Head of caudate nucleus (tissue), 42 donors: ENCODE measurements around the gene SP100.
"Not testable (repeated sequence)": the region's sequence is repeated elsewhere in the genome, so short reads cannot be mapped to it uniquely, and the experiment has no call there.

Experiments
- DNase-seq, 42 donors: peaks; one replicate each; pipeline versions ENCODE4 v3.0.0 to v3.0.0-alpha.2; 2020 to 2021; ENCODE audit warnings: mixed read lengths in 7 of 42
- intact Hi-C: fragments of 100-400 bp; cut with DNase I; formaldehyde crosslinking; loops from one replicate; pipeline ENCODE4 v1.15.0; 2022

Gene SP100

DNA sequence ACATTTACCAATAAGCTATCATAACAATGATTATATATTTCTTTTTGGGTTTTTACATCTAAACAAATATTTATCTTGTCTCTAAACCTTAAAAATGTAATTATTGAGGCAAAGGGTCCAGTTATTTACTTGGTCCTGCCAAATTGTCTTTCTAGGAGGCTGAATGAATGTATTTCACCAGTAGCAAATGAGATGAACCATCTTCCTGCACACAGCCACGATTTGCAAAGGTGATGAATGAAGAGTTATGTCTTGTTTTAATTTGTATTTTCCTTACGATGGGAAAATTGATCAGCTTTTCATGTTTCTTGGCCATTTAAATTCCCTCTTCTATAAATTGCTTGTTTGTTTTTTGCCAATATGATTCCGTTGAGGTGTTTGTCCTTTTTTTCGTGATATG is 1.4 kb downstream of the SP100 start:
- intact Hi-C loops: no loop called here
- no peak for DNase-seq

GRCh38 chr2:230418341-230419016 is 2.5 kb downstream of the SP100 start:
- DNase-seq: no peak
- intact Hi-C loops: no loop called here

DNA sequence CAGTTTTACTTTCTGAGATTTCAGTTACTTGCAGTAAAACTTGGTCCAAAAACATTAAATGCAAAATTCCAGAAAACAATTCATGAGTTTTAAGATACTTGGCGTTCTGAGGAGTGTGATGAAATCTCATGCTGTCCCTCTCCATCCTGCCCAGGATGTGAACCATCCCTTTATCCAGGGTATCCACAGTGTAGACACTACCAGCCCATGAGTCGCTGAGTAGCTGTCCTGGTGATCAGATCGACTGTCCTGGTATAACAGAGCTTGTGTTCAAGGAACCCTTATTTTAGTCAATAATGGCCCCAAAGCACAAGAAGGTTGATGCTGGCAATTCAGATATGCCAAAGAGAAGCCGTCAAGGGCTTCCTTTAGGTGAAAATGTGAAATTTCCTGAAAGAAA is 3.2 kb downstream of the SP100 start:
- intact Hi-C loops: no loop called here
- DNase-seq: no peak

- no peak for DNase-seq
- intact Hi-C loops: no loop called here
Measured at GRCh38 chr2:230422149-230422548, 6.1 kb downstream of the SP100 start.

GRCh38 chr2:230423851-230424458 is 8.0 kb downstream of the SP100 start:
- no peak for DNase-seq
- intact Hi-C loops: no loop called here

GRCh38 chr2:230425377-230425776 is 9.4 kb downstream of the SP100 start:
- no peak for DNase-seq
- intact Hi-C loops: no loop called here

- intact Hi-C loops: no loop called here
- no peak for DNase-seq
Measured at GRCh38 chr2:230429513-230429912, 13.5 kb downstream of the SP100 start.

DNA sequence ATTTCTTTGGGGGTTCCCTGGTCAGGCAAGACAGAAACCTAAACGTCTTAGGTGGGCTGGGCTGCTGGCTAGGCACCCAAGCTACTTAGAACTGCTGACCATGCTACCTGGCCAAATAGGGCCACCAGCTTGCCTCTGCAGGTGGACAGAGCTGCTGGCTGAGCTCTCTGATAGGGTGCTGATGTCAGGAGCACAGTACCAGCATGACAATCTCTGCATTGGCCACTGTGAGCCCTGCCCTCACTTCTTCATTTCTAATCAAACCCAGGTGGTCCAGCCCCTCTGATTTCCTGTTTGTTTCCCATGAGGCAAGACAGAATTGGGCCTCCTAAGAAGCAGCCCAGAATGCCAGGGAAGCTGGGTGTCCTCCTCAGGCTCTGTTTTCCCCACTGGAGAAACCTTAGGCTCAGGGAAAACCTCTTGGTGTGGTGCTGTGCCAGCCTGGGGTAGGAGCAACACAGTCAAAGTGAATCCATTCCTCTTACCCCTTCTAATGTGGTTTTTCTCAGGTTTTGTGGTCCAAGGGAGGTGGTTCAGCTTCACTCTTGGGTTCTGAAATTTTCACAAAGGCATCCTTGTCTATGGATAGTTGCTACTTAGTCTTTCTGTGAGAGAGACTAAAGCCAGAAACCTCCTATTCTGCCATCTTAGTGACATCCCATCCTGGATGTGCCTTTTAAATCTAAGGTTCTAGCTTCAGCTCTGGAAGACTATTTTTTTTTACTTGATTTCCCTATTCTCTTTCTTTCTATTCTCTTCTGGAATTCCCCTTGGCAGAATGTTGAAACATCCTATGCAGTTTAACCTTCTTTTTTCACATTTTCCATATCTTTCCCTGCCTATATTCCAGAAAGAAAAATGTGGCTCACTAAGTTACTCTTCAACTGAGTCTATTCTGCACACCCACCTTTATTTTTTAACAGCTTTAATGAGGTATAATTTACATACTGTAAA is 15.2 kb downstream of the SP100 start:
- intact Hi-C loops: no loop called here
- DNase-seq: no peak

DNA sequence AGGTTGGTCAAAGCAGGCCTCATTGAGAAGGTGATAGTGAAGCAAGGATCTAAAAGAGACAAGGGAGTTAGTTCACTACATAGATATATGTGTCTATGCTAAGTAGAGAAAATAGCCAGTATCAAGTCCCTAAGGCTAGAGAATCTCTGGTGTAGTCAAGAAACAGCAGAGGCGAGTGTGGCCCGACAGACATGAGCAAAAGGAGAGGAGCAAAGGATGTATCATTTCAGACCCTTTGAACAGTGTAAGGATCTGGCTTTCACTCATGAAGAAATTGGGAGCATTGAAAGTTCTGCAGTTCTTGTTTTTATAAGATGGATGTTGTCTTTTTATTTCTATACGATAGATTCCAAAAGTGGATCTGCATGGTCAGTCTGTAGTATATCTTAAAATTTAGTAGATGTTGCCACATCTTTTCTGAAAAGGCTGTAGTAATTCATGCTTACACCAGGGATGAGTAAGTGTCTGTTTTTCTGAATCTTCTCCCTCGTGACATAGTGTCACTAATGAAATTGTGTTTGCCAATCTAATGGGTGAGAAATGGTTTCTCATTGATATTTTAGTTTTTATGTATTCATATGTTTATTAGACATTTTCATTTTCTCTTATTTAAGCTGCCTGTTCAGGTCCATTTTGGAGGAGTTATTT is 18.8 kb downstream of the SP100 start:
- intact Hi-C loops: no loop called here
- DNase-seq: no peak

DNA sequence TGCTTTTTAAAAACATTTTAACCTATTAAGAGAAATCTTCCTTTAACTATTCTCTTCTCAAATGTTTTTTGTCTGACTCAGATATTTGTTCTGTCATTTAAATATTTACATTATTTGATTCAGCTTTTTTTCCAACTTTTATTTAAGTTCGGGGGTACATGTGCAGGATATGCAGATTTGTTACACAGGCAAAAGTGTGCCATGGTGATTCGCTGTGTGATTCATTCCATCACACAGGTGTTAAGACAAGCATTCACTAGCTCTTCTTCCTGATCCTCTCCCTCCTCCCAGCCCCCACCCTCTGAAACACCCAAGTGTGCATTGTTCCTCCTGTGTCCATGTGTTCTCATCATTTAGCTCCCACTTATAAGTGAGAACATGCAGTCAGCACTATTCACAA is 19.4 kb downstream of the SP100 start:
- intact Hi-C loops: no loop called here
- DNase-seq: no peak

- intact Hi-C loops, DNase-seq: not testable (repeated sequence)
Measured at GRCh38 chr2:230439121-230439520, 23.1 kb downstream of the SP100 start.

DNA sequence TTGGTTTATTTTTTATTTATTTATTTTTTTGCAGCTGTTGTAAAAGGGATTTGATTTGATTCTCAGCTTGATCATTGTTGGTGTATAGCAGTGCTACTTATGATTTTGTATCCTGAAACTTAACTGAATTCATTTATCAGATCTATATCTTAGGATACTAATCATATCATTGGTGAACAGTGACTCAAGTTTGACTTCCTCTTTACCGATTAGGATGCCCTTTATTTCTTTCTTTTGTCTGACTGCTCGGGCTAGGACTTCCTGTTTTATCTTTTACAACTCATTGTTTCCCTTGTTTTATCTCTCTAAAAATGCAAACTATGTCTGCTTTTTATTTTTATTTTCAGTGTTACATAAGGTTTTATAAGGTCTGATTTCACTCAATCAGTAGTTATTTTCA is 23.6 kb downstream of the SP100 start:
- no peak for DNase-seq
- intact Hi-C loops: no loop called here

- intact Hi-C loops: no loop called here
- peak in 1 of 42 donors; percentile 29 for DNase-seq
Measured at GRCh38 chr2:230441227-230441897, 25.4 kb downstream of the SP100 start.

DNA sequence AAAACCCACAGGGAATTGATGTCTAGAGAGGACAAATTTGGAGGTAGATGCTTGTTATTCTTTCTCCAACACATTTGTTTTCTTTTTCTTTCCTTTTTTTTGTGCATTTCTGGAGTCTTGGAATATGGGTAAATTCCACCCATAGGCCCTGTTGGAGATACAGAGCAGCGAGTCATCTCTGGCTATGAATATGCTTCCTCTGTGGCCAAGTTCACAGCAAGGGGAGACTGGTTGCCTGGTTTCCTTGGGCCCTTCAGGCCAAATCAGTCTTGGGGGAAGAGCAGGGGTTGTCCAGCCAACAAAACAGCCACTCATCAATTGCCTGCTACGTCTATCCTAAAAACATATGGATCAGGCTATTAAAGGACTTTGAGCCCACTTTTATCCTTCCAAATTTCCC is 27.5 kb downstream of the SP100 start:
- DNase-seq: no peak
- intact Hi-C loops: no loop called here

- DNase-seq: no peak
- intact Hi-C loops: no loop called here
Measured at GRCh38 chr2:230444832-230445231, 28.8 kb downstream of the SP100 start.

DNA sequence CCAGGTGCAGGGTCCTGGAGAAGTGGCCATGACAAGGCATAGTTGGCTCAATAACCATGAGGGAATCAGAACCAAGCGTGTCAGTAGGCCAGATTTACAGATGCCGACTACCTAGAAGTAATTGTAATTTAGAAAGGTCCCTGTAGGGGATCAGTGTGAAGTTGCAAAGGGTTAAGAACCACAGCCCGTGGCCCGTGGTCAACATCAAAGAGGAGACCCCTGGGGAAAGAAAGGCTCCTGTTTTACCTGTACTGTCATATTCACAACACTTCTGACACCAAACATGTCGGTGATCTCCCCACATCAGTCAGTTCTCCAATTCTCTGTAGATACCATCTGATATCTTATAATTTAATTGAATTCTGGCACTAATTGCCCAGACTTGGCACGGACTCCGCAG is 31.0 kb downstream of the SP100 start:
- intact Hi-C loops: no loop called here
- no peak for DNase-seq

GRCh38 chr2:230447455-230448451 is 31.8 kb downstream of the SP100 start:
- no peak for DNase-seq

GRCh38 chr2:230449901-230450467 is 34.0 kb downstream of the SP100 start:
- DNase-seq: no peak
- intact Hi-C loops: no loop called here

More at GRCh38 chr2:230447455-230448451, 31.8 kb downstream of the SP100 start:
- intact Hi-C loops: no loop called here
